NCI-H1048 (cell line): ENCODE data around the gene EXOSC3.
"Not testable (repeated sequence)": the region's sequence is repeated elsewhere in the genome, so short reads cannot be mapped to it uniquely, and the experiment has no call there.

ENCODE experiments used
- DNase-seq: peaks from one replicate; lab custom pipeline; 2025; lab: John Stamatoyannopoulos, UW

Gene EXOSC3

GRCh38 chr9:37784616-37785483 is at the start of gene EXOSC3:
EXOSC3 (minus strand) TSS chr9:37785064; CDS start chr9:37785044, 20 bp downstream.
- DNase-seq: peak; percentile 43

GRCh38 chr9:37827483-37828165 is 42.8 kb upstream of the EXOSC3 start:
- DNase-seq: no peak

- DNase-seq: not testable (repeated sequence)
Measured at GRCh38 chr9:37825174-37825573, 40.3 kb upstream of the EXOSC3 start.

- no peak for DNase-seq
Measured at GRCh38 chr9:37820142-37820541, 35.3 kb upstream of the EXOSC3 start.

GRCh38 chr9:37818849-37819248 is 34.0 kb upstream of the EXOSC3 start:
- no peak for DNase-seq

GRCh38 chr9:37812773-37813379 is 28.0 kb upstream of the EXOSC3 start:
- DNase-seq: no peak

GRCh38 chr9:37811906-37812476 is 27.1 kb upstream of the EXOSC3 start:
- DNase-seq: no peak

- not testable (repeated sequence) for DNase-seq
Measured at GRCh38 chr9:37809676-37810075, 24.8 kb upstream of the EXOSC3 start.

- DNase-seq: no peak
Measured at GRCh38 chr9:37806271-37806670, 21.4 kb upstream of the EXOSC3 start.

GRCh38 chr9:37801959-37802711 is 17.3 kb upstream of the EXOSC3 start:
- DNase-seq: no peak

- DNase-seq: no peak
Measured at GRCh38 chr9:37801287-37801850, 16.5 kb upstream of the EXOSC3 start.

- DNase-seq: peak; percentile 32
Measured at GRCh38 chr9:37800631-37801286, 15.9 kb upstream of the EXOSC3 start, which contains the start of gene DCAF10. DCAF10 (plus strand) TSS chr9:37800797; CDS start chr9:37800867, 70 bp downstream.

- DNase-seq: no peak
Measured at GRCh38 chr9:37798677-37799076, 13.8 kb upstream of the EXOSC3 start.

- DNase-seq: no peak
Measured at GRCh38 chr9:37796232-37796631, 11.4 kb upstream of the EXOSC3 start.

GRCh38 chr9:37792122-37792521 is 7.3 kb upstream of the EXOSC3 start:
- no peak for DNase-seq

GRCh38 chr9:37790096-37790495 is 5.2 kb upstream of the EXOSC3 start:
- no peak for DNase-seq

GRCh38 chr9:37788332-37788731 is 3.5 kb upstream of the EXOSC3 start:
- no peak for DNase-seq

- no peak for DNase-seq
Measured at GRCh38 chr9:37787059-37787458, 2.2 kb upstream of the EXOSC3 start.

GRCh38 chr9:37784291-37784615 is 611 bp downstream of the EXOSC3 start:
- DNase-seq: no peak

- no peak for DNase-seq
Measured at GRCh38 chr9:37778534-37778933, 6.3 kb downstream of the EXOSC3 start.

- no peak for DNase-seq
Measured at GRCh38 chr9:37776328-37776727, 8.5 kb downstream of the EXOSC3 start.
